Stimulated activated CD4-positive, alpha-beta T cell treated with anti-CD3 and anti-CD28 coated beads, Interleukin-4, amount 100 ng/mL, for 24 hours (primary cell): ENCODE measurements around the gene SPRR2F.
"Not testable (repeated sequence)": the region's sequence is repeated elsewhere in the genome, so short reads cannot be mapped to it uniquely, and the experiment has no call there.

ENCODE experiments used
- DNase-seq: peaks from one replicate; pipeline ENCODE4 v3.0.0-alpha.2; 2020

The SPRR2F gene

GRCh38 chr1:153113416-153113815 lies at the start of gene SPRR2F:
TSS of gene SPRR2F (minus strand) at chr1:153113516. CDS start at chr1:153112733, 783 bp downstream.
- DNase-seq, result no peak

- no peak for DNase-seq
These were observed 42.2 kb upstream of the SPRR2F start for GRCh38 chr1:153155541-153155940.

GRCh38 chr1:153152481-153152880 lies 39.2 kb upstream of the SPRR2F start:
- no peak for DNase-seq

- no peak for DNase-seq
These were observed 37.5 kb upstream of the SPRR2F start, which contains the start of gene SPRR2G for GRCh38 chr1:153150846-153151245. TSS of gene SPRR2G (minus strand) at chr1:153150890. CDS start at chr1:153150110, 780 bp downstream.

- DNase-seq, result no peak
These were observed 28.1 kb upstream of the SPRR2F start for GRCh38 chr1:153141377-153141776.

GRCh38 chr1:153140484-153140883 lies 27.2 kb upstream of the SPRR2F start:
- DNase-seq, result no peak

- no peak for DNase-seq
These were observed 20.4 kb upstream of the SPRR2F start for GRCh38 chr1:153133743-153134142.

GRCh38 chr1:153133267-153133666 lies 20.0 kb upstream of the SPRR2F start:
- no peak for DNase-seq

- not testable (repeated sequence) for DNase-seq
These were observed 15.4 kb upstream of the SPRR2F start for GRCh38 chr1:153128688-153129087.

- DNase-seq, result no peak
These were observed 14.0 kb upstream of the SPRR2F start for GRCh38 chr1:153127296-153127695.

GRCh38 chr1:153125536-153125935 lies 12.2 kb upstream of the SPRR2F start:
- no peak for DNase-seq

- not testable (repeated sequence) for DNase-seq
These were observed 10.5 kb upstream of the SPRR2F start for GRCh38 chr1:153123793-153124192.

- DNase-seq, result no peak
These were observed 9.6 kb upstream of the SPRR2F start for GRCh38 chr1:153122831-153123421.

- DNase-seq, result no peak
These were observed 7.6 kb upstream of the SPRR2F start for GRCh38 chr1:153120945-153121344.

GRCh38 chr1:153119491-153119971 lies 6.2 kb upstream of the SPRR2F start:
- DNase-seq, result no peak

GRCh38 chr1:153115264-153115663 lies 1.9 kb upstream of the SPRR2F start:
- DNase-seq, result not testable (repeated sequence)

- not testable (repeated sequence) for DNase-seq
These were observed 862 bp downstream of the SPRR2F start for GRCh38 chr1:153112454-153112853.

GRCh38 chr1:153100245-153100644 lies 13.1 kb downstream of the SPRR2F start:
- no peak for DNase-seq

GRCh38 chr1:153099461-153100045 lies 13.8 kb downstream of the SPRR2F start:
- no peak for DNase-seq

GRCh38 chr1:153095764-153096163 lies 17.6 kb downstream of the SPRR2F start:
- no peak for DNase-seq

GRCh38 chr1:153094426-153094825 lies 18.9 kb downstream of the SPRR2F start, which contains the start of gene SPRR2E:
TSS of gene SPRR2E (minus strand) at chr1:153094526. CDS start at chr1:153093751, 775 bp downstream.
- DNase-seq, result no peak

- DNase-seq, result no peak
These were observed 25.7 kb downstream of the SPRR2F start for GRCh38 chr1:153087652-153088051.

- no peak for DNase-seq
These were observed 31.6 kb downstream of the SPRR2F start for GRCh38 chr1:153081736-153082135.
